K562 (cell line): Measurements from ENCODE around the gene LMBR1. TPM values are rescaled to one million over a fixed set of nuclear protein-coding genes. Genes with fewer than 3 reads are reported as not detected.

Source experiments
- CHAMP1 ChIP-seq: fragments of 450-650 bp; IDR thresholded peaks from 2 replicates; pipeline ENCODE4 v1.6.1; 2016; ENCODE audit warnings: mild to moderate bottlenecking
- CHD1 ChIP-seq: fragments of 200-600 bp; sonication (generic); IDR thresholded peaks from one replicate; pipeline ENCODE4 v1.6.1; 2012; ENCODE audit warnings: mild to moderate bottlenecking, moderate library complexity, low read length, inconsistent platforms
- ELF4 ChIP-seq: fragments of 450-650 bp; formaldehyde crosslinking; IDR thresholded peaks from 2 replicates; pipeline ENCODE4 v1.4.0; 2022; ENCODE audit warnings: missing genetic modification characterization
- ETV5 ChIP-seq: sonication (generic); formaldehyde crosslinking; IDR thresholded peaks from 2 replicates; pipeline ENCODE4 v1.4.0; 2020; ENCODE audit warnings: low read depth, mild to moderate bottlenecking, missing genetic modification reagents
- GATAD2B ChIP-seq: fragments of 450-650 bp; IDR thresholded peaks from 2 replicates; pipeline ENCODE4 v1.6.1; 2017; ENCODE audit warnings: mild to moderate bottlenecking, borderline replicate concordance
- HDAC2 ChIP-seq: fragments of 450-650 bp; IDR thresholded peaks from 2 replicates; pipeline ENCODE4 v1.6.1; 2016; ENCODE audit warnings: mild to moderate bottlenecking
- HDAC3 ChIP-seq: fragments of 450-650 bp; IDR thresholded peaks from 2 replicates; pipeline ENCODE4 v1.6.1; 2018; ENCODE audit warnings: borderline replicate concordance, mild to moderate bottlenecking, moderate library complexity; ENCODE audit not compliant: partially characterized antibody
- KDM1A ChIP-seq, 2 experiments: fragments of 450-650 bp; IDR thresholded peaks; 2 replicates each; pipeline ENCODE4 v1.6.1; 2016; ENCODE audit warnings: mild to moderate bottlenecking in 2 of 2
- PBX2 ChIP-seq, 2 experiments: IDR thresholded peaks in 1 of 2; conservative IDR thresholded peaks in 1 of 2; 2 replicates each; pipeline ENCODE4 v1.6.1; 2016; ENCODE audit warnings: low read depth in 2 of 2, mild to moderate bottlenecking in 1 of 2, missing compliant biosample characterization in 1 of 2, missing genetic modification characterization in 1 of 2, moderate library complexity in 1 of 2
- PCBP1 ChIP-seq: fragments of 200-400 bp; formaldehyde crosslinking; IDR thresholded peaks from 2 replicates; pipeline ENCODE4 v1.6.1; 2018; ENCODE audit warnings: mild to moderate bottlenecking, low read depth, low read length; ENCODE audit not compliant: poor library complexity, severe bottlenecking
- PHB2 ChIP-seq: fragments of 450-650 bp; IDR thresholded peaks from 2 replicates; pipeline ENCODE4 v1.6.1; 2017; ENCODE audit warnings: low read depth
- RBM34 ChIP-seq: fragments of 200-400 bp; formaldehyde crosslinking; IDR thresholded peaks from 2 replicates; pipeline ENCODE4 v1.6.1; 2018; ENCODE audit warnings: low read length, borderline replicate concordance; ENCODE audit not compliant: insufficient read depth
- SMARCB1 ChIP-seq: IDR thresholded peaks from 2 replicates; pipeline ENCODE4 v1.6.1; 2011; ENCODE audit warnings: improper control_type of control experiment, low read depth; ENCODE audit not compliant: insufficient read length
- TFE3 ChIP-seq: fragments of 450-650 bp; formaldehyde crosslinking; IDR thresholded peaks from 2 replicates; pipeline ENCODE4 v1.4.0; 2020; ENCODE audit warnings: mild to moderate bottlenecking, mixed read lengths
- ZNF174 ChIP-seq: fragments of 250-450 bp; sonication (Bioruptor Pico); IDR thresholded peaks from 2 replicates; pipeline ENCODE4 v1.4.0; 2020; ENCODE audit warnings: mild to moderate bottlenecking
- ZNF507 ChIP-seq: conservative IDR thresholded peaks from 2 replicates; pipeline ENCODE4 v1.6.1; 2017; ENCODE audit warnings: missing genetic modification characterization, missing compliant biosample characterization
- ZNF699 ChIP-seq: fragments of 250-450 bp; sonication (Bioruptor Pico); IDR thresholded peaks from 2 replicates; pipeline ENCODE4 v1.8.0; 2021; ENCODE audit warnings: mild to moderate bottlenecking, moderate library complexity; ENCODE audit not compliant: insufficient replicate concordance
- ZNF766 ChIP-seq: fragments of 200-800 bp; sonication (Bioruptor generic); conservative IDR thresholded peaks from 2 replicates; pipeline ENCODE4 v1.6.1; 2016; ENCODE audit warnings: missing genetic modification characterization, missing compliant biosample characterization
- polyA plus RNA-seq, 8 experiments: library from polyadenylated mRNA; depleted of rRNA in 4 of 8; stranded (reverse) in 5 of 8; unstranded in 3 of 8; fragments of >200 nt; fragmentation: Nextera tagmentation in 2 of 8; fragmentation: Illumina TruSeq in 1 of 8; extraction: Ambion mirVana in 2 of 8; extraction: Trizol in 1 of 8; gene quantifications; 2 replicates each; pipeline versions ENCODE4 v1.2.1 to v1.2.3, GENCODE V29; 2011 to 2014; ENCODE audit warnings: inconsistent platforms in 1 of 8, missing spikeins in 1 of 8
- total RNA-seq, 7 experiments: library from RNA; depleted of rRNA in 6 of 7; stranded (reverse); fragments of >200 nt in 6 of 7; fragmentation: Illumina TruSeq in 2 of 7; extraction: Trizol in 2 of 7; gene quantifications; 2 replicates each; pipeline versions ENCODE4 v1.2.1 to v1.2.3, GENCODE V29; 2011 to 2021; ENCODE audit warnings: low replicate concordance in 1 of 7
- TF ChIP-seq, protein P1 (sequence below): IDR thresholded peaks from 3 replicates; pipeline ENCODE4 v1.6.1; 2011; ENCODE audit warnings: borderline replicate concordance, mild to moderate bottlenecking; ENCODE audit not compliant: insufficient read length, insufficient read depth

LMBR1 gene
- total and polyA plus RNA-seq, 9 of the 15 experiments (the other 6 are each of a cell fraction or from before 2014, with no cell fraction given): 7.7 to 90.0 (median 59.9) TPM

- TF ChIP-seq CHAMP1 (0 out of 2 replicates have a peak, but pooled peaks have one; percentile 51), ZNF174 (CRISPR knock-in tag) (no peak), TFE3 (CRISPR knock-in tag) (no peak), HDAC3 (no peak), HDAC2 (peak; percentile 93), GATAD2B (peak; percentile 71), PCBP1 (no peak), ZNF766 (CRISPR knock-in tag) (no peak; the same call in 1 of the 2 replicates), ZNF507 (tag) (no peak), ZNF699 (CRISPR knock-in tag) (no peak), PBX2 (CRISPR knock-in tag; IDR thresholded peaks at IDR 0.05; ENCODE audit: low read depth) (no peak), PBX2 (tag; conservative IDR thresholded peaks at IDR 0.05; ENCODE audit: low read depth) (no peak), PHB2 (no peak), RBM34 (no peak), ELF4 (CRISPR knock-in tag) (no peak), ETV5 (CRISPR knock-in tag) (peak; percentile 52; the same call in 1 of the 2 replicates), KDM1A (IDR thresholded peaks at IDR 0.05) (no peak), CHD1 (no peak), SMARCB1 (peak; percentile 71)
- TF ChIP-seq, protein P1, sequence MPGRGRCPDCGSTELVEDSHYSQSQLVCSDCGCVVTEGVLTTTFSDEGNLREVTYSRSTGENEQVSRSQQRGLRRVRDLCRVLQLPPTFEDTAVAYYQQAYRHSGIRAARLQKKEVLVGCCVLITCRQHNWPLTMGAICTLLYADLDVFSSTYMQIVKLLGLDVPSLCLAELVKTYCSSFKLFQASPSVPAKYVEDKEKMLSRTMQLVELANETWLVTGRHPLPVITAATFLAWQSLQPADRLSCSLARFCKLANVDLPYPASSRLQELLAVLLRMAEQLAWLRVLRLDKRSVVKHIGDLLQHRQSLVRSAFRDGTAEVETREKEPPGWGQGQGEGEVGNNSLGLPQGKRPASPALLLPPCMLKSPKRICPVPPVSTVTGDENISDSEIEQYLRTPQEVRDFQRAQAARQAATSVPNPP: no peak
Measured at GRCh38 chr7:156892821-156893706, at the start of gene LMBR1 (continued).
